SH-SY5Y (cell line): Measurements from ENCODE around the gene FOXP1.

Experiments
- GATA2 ChIP-seq: IDR thresholded peaks from 2 replicates; pipeline ENCODE4 v1.6.1; 2011; ENCODE audit warnings: mild to moderate bottlenecking, low read depth, low read length
- GATA3 ChIP-seq: IDR thresholded peaks from 2 replicates; pipeline ENCODE4 v1.6.1; 2011; ENCODE audit warnings: low read depth, mild to moderate bottlenecking, low read length, moderate library complexity

- no peak for TF ChIP-seq GATA3
- TF ChIP-seq GATA2 = no peak
Observed at GRCh38 chr3:71110385-71111222, 472.9 kb downstream of the FOXP1 start.
